ENCODE data around the gene ZNF524. TPM values are rescaled to one million over a fixed set of nuclear protein-coding genes. Genes with fewer than 3 reads are reported as not detected.

ZNF524 gene
- total RNA-seq, 1 experiment from 2014 or later: 21.9 TPM

- DNase-seq (ENCODE audit: low spot score): no peak
These were observed 20.5 kb downstream of the ZNF524 start for GRCh38 chr19:55620410-55621204.

DNA sequence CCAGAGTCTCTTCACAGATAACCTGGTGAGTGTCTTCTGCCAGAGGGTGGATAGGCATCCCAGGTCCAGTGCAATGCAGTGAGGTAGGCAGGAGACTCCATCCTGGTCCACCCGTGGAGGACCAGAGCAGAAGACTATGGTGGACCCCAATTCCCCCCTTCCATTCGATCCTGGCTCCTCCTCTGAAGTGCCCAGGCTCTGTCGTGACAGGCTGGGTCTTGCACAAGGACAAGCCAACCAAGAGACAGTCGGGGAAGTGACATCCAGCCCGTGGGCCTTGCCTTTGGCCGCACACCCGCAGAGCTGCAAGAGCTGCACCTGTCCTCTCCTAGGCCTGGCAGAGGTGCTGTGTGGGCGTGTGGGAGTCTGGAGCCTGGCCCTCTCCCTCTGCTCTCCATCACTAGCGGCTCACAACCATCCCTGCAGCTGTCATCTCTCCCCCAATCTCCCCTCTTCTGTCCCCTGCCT lies 21.2 kb downstream of the ZNF524 start:
- DNase-seq (ENCODE audit: low spot score): no peak

DNA sequence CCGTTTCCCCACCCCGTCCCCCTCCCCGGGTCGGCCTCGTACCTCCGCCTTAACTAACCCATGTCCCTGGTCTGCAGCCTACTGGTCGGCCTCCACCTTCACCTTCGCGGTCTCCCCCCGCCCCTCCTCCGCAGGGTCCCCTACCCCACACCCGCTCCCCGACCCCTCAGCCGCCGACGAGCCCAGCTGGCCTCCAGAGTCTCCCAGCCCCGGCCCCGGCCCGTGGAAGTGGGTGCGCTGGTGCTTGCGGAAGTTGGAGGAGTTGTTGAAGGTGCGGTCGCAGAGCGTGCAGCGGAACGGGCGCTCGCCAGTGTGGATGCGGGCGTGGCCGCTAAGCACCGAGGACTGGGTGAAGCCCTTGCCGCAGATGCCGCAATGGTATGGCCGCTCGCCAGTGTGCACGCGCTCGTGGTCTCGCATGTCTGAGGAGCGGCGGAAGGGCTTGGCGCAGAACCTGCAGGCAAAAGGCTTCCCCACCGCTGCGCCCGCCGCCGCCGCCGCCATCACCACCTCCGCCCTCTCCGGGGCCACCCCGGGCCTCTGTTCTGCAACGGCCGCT lies 21.7 kb downstream of the ZNF524 start:
- no peak for DNase-seq (ENCODE audit: low spot score)

- DNase-seq (ENCODE audit: low spot score): no peak
These were observed 22.3 kb downstream of the ZNF524 start for GRCh38 chr19:55622242-55622969.

- DNase-seq (ENCODE audit: low spot score): no peak
These were observed 23.0 kb downstream of the ZNF524 start for GRCh38 chr19:55623130-55623529.

- no peak for DNase-seq (ENCODE audit: low spot score)
These were observed 23.5 kb downstream of the ZNF524 start for GRCh38 chr19:55623561-55623960.

- DNase-seq (ENCODE audit: low spot score): peak; percentile 95
These were observed 24.3 kb downstream of the ZNF524 start, which contains the start of gene ZNF784 for GRCh38 chr19:55624109-55625003. Gene ZNF784, minus strand, starts transcription at chr19:55624566. Its CDS starts 5 bp downstream, at chr19:55624561.

DNA sequence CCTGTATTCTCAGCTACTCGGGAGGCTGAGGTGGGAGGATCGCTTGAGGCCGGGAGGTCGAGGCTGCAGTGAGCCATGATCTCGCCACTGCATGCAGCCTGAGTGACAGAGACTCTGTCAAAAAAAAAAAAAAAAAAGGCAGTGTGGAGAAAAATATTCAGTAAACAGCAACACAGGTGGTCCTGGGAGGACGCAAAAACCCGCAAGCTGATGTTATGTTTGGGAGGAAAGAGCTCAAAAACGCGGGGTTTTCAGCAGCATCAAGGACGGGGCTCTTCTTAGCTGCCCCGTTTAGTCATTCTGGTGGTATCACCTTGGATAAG lies 24.9 kb downstream of the ZNF524 start:
- DNase-seq (ENCODE audit: low spot score): no peak

GRCh38 chr19:55626350-55626749 lies 26.3 kb downstream of the ZNF524 start:
- DNase-seq (ENCODE audit: low spot score): no peak

DNA sequence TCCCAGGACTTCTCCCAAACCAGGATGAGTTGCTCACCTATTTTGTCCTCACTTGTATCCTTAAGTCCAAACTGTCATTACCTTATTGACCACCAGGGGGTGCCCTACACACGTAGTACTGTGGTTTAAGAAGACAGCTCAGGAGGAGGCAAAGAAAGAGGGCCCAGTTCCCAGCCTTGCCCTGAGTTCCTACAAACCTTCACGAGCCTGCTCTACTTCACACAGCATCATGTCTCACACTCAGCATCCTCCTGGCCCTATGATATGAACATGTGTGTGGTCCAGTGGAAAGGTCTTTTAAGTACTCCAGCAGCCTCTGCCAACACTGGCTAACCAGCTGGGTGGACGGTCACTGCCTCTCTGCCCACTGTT lies 32.4 kb downstream of the ZNF524 start:
- peak; percentile 97 for DNase-seq (ENCODE audit: low spot score)

DNA sequence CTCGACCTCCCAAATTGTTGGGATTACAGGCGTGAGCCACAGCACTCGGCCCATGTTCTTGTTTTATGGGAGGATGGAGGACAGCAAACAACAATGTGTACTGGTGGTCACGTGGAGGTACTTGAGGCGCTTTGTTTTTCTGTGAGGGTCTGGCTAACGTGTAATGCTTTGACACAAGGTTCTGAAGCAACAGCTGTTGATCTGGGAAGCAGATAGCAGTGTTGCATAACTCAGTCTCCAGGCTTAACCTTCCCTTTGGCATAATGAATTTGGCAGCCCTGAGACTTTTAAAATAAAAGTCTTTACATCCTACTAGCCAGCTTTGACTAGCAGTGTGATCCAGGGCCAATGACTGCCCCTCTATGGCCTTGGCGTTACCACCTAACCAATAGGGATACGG lies 33.8 kb downstream of the ZNF524 start:
- no peak for DNase-seq (ENCODE audit: low spot score)

DNA sequence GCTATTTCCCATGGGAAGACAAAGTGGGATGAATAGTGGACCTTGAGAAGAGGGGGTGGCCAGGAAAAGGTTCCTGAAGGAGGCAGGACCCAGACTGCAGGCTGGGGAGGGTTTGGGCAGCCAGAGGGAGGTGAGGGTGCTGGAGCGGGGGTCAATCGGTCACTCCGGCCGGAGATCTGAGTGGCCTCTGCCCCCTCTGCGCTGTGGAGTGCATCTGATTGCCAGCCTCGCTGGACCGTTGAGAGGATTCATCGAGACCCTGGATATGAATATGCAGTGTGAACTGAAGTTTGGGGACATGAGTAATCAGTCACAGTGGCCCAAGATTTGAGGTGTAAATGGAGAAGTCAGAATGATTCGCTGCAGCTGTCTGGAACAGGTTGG lies 35.2 kb downstream of the ZNF524 start:
- DNase-seq (ENCODE audit: low spot score): no peak

DNA sequence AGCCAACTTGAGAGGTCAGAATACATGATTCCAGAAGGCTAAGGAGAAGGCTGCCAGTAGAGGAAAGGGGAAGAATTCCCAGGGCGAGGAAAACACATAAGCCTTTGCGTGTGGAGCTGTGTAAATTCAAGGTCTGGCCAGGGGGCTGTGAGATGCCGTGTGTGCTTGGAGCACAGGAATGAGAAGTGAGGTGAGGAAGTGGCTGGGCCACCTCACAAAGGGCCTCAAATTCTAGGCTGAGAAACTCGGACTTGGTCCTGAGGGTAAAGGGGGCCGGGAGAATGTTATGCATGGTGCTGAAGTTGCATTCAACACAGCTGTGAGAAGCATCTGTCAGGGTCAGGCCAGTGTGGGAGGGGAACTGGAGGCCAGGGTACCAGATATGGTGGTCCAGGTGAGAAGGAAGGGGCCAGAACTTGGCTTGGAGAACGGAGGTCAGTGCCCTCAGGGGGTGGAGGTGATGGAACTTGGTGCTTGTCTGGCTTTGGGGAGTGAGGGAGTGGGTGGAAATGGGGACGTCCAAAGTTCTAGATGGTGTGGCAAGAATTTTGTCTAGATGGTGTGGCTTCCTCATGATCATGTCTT lies 35.9 kb downstream of the ZNF524 start:
- DNase-seq (ENCODE audit: low spot score): no peak

DNA sequence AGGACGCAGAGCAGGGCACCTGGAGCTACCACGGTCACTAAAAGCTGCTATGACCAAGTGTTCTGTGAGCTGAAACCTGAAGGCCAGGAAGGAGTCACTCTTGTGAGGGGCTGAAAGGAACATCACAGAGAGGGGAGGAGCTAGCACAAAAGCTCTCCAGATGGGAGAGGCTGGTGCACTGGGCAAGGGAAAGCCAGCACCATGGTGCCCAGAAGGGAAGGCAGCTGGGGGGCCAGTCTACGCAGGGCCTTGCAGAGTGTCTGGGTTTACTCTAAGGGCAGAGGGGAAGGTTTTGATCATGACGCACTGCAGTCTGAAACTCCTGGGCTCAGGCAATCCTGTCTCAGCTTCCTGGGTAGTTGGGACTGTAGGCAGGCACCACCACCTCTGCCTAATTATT lies 36.6 kb downstream of the ZNF524 start:
- DNase-seq (ENCODE audit: low spot score): no peak

DNA sequence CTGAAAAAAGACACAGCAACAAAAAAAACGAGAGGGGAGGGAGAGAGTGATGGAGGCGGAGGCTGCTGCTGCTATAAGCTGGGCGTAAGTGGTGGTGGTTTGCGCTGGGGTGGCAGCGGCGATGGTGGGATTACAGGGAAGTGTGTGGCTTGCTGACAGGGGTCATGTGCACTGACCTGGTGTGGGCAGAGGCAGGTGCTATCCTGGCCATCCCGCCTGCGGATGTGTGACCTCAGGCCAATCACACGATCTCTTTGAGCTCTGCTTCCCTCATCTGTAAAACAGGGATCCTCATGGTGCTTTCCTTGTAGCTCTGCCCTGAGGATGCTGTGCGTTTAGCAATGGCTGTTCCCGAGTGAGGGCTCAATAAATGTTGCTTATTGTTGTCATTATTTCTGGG lies 37.4 kb downstream of the ZNF524 start:
- no peak for DNase-seq (ENCODE audit: low spot score)

- peak; percentile 88 for DNase-seq (ENCODE audit: low spot score)
These were observed 38.8 kb downstream of the ZNF524 start for GRCh38 chr19:55638864-55639359.

DNA sequence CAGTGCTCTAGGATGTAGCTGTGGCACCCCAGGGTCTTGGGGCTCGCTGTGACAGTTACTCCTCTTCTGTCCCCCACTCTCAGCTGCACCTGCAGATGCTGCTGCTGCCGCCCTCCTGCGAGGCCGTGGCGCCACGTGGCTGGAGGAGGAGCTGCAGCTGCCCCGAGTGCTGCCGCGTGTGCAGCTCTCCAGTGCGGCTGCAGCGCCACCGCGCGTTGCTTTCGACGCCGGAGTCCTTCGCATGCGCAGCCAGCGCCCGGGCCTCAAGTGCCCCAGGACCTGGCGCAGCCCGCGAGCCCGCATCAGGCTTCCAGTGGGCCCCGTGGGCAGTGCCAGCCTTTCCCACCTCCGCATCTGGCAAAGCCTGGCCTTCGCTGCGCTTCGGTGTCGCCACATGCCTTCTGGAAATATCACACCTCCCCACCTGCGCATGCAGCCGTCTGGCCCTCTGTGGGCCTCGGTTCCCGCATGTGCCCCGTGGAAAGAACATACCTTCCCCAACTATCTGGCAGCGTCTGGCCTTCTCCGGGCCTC lies 40.0 kb downstream of the ZNF524 start:
- no peak for DNase-seq (ENCODE audit: low spot score)

DNA sequence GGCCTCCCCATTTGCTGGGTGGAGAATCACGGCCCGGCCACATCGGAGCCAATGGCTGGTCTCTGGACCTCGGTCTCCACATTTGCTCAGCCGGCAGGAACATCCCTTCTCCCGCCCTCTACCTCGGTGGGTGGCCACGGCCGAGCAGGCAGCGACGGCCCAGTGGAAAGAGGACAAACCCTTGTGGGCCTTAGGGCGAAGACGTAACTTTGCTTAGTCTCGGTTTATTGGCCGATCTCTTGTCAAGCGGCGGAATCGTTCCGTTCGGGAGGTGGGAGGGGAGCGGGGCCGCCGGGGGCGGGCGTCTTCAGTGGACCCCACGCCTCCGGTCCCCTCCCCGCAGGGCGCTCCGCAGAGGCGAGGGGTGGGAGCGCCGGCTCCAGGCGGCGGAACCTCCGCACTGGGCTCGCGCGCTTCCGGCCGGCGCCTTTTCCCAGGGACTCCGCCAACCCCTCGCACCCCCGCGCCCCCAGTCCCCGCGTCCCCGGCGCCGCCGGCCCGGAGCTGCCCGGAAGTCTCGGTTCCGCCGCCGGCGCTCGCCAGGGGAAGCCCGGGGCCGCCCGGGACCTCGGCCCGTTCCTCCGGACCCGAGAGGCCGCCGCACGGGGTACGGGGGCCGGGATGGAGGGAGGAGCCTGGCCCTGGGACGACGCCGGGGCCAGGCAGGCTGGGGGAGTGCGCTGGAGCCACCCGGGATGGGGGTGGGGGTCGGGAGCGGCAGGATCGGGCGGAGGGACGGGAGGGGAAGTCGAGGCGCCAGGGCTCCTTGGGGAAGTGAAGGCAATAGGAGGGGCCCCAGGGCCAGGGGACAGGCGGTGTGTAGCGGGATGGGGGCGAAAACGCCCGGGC lies 40.7 kb downstream of the ZNF524 start, which contains the start of gene ZNF580:
TSS of gene ZNF580 (plus strand) at position 426 of the 849 bp plus-strand sequence. CDS start 1,507 bp downstream, outside the sequence.
- DNase-seq (ENCODE audit: low spot score): peak; percentile 75

GRCh38 chr19:55641426-55642152 lies 41.5 kb downstream of the ZNF524 start:
- no peak for DNase-seq (ENCODE audit: low spot score)
